Measurements from ENCODE around the gene OR5AL1.
"Not testable (repeated sequence)": the region's sequence is repeated elsewhere in the genome, so short reads cannot be mapped to it uniquely, and the experiment has no call there.

OR5AL1 gene
- total RNA-seq: 0 reads per million in 3 donors

GRCh38 chr11:56412396-56412795, at the start of gene OR5AL1:
TSS of gene OR5AL1 (plus strand) at chr11:56412696.
- no peaks in the 10 kb centered on the region for H3K9me3 ChIP-seq (ENCODE audit: control insufficient read depth, low read length)
- no peak for DNase-seq
- no peaks in the 10 kb centered on the region for H3K36me3 ChIP-seq (ENCODE audit: control insufficient read depth, insufficient read depth, low read length)
- no peak within 1 kb of the TSS for H3K27ac ChIP-seq (ENCODE audit: insufficient read depth, low read length, poor library complexity, severe bottlenecking)
- H3K4me1 ChIP-seq (ENCODE audit: control insufficient read depth, insufficient read depth, low read length, poor library complexity, severe bottlenecking): no peaks in the 10 kb centered on the region
- H3K4me3 ChIP-seq (ENCODE audit: insufficient read depth, low read depth, low read length, poor library complexity, severe bottlenecking): no peak within 1 kb of the TSS
- H3K27me3 ChIP-seq (replicated peaks; ENCODE audit: control insufficient read depth, insufficient read depth, low read length, poor library complexity, severe bottlenecking): no peaks in the 10 kb centered on the region

- Histone ChIP-seq H3K9me3 (ENCODE audit: control insufficient read depth, low read length) (no peaks in the 10 kb centered on the region), H3K4me1 (ENCODE audit: control insufficient read depth, insufficient read depth, low read length, poor library complexity, severe bottlenecking) (no peaks in the 10 kb centered on the region), H3K36me3 (ENCODE audit: control insufficient read depth, insufficient read depth, low read length) (no peaks in the 10 kb centered on the region), H3K27me3 (replicated peaks; ENCODE audit: control insufficient read depth, insufficient read depth, low read length, poor library complexity, severe bottlenecking) (no peaks in the 10 kb centered on the region), H3K4me3 (ENCODE audit: insufficient read depth, low read depth, low read length, poor library complexity, severe bottlenecking) (no peak within 1 kb of the TSS), H3K27ac (ENCODE audit: insufficient read depth, low read length, poor library complexity, severe bottlenecking) (no peak within 1 kb of the TSS)
- DNase-seq: no peak
These were observed 37.2 kb upstream of the OR5AL1 start, which contains the start of gene OR8U1 for GRCh38 chr11:56375324-56375723. TSS of gene OR8U1 (plus strand) at chr11:56375624. CDS start at chr11:56375624, 0 bp downstream.

- no peaks in the 10 kb centered on the region for H3K27me3 ChIP-seq (replicated peaks; ENCODE audit: control insufficient read depth, insufficient read depth, low read length, poor library complexity, severe bottlenecking)
- H3K4me3 ChIP-seq (ENCODE audit: insufficient read depth, low read depth, low read length, poor library complexity, severe bottlenecking): no peak overlapping the region
- H3K27ac ChIP-seq (ENCODE audit: insufficient read depth, low read length, poor library complexity, severe bottlenecking): no peak overlapping the region
- H3K9me3 ChIP-seq (ENCODE audit: control insufficient read depth, low read length): no peaks in the 10 kb centered on the region
- H3K36me3 ChIP-seq (ENCODE audit: control insufficient read depth, insufficient read depth, low read length): no peaks in the 10 kb centered on the region
- no peaks in the 10 kb centered on the region for H3K4me1 ChIP-seq (ENCODE audit: control insufficient read depth, insufficient read depth, low read length, poor library complexity, severe bottlenecking)
- no peak for DNase-seq
These were observed 32.4 kb upstream of the OR5AL1 start for GRCh38 chr11:56380120-56380519.

- H3K27me3 ChIP-seq (replicated peaks; ENCODE audit: control insufficient read depth, insufficient read depth, low read length, poor library complexity, severe bottlenecking): no peaks in the 10 kb centered on the region
- no peak overlapping the region for H3K27ac ChIP-seq (ENCODE audit: insufficient read depth, low read length, poor library complexity, severe bottlenecking)
- H3K4me3 ChIP-seq (ENCODE audit: insufficient read depth, low read depth, low read length, poor library complexity, severe bottlenecking): no peak overlapping the region
- H3K4me1 ChIP-seq (ENCODE audit: control insufficient read depth, insufficient read depth, low read length, poor library complexity, severe bottlenecking): no peaks in the 10 kb centered on the region
- no peaks in the 10 kb centered on the region for H3K9me3 ChIP-seq (ENCODE audit: control insufficient read depth, low read length)
- H3K36me3 ChIP-seq (ENCODE audit: control insufficient read depth, insufficient read depth, low read length): no peaks in the 10 kb centered on the region
- no peak for DNase-seq
These were observed 18.1 kb upstream of the OR5AL1 start for GRCh38 chr11:56394381-56394780.

GRCh38 chr11:56396047-56396446, 16.4 kb upstream of the OR5AL1 start:
- Histone ChIP-seq H3K4me1 (ENCODE audit: control insufficient read depth, insufficient read depth, low read length, poor library complexity, severe bottlenecking) (no peaks in the 10 kb centered on the region), H3K4me3 (ENCODE audit: insufficient read depth, low read depth, low read length, poor library complexity, severe bottlenecking) (no peak overlapping the region), H3K27ac (ENCODE audit: insufficient read depth, low read length, poor library complexity, severe bottlenecking) (no peak overlapping the region), H3K9me3 (ENCODE audit: control insufficient read depth, low read length) (no peaks in the 10 kb centered on the region), H3K36me3 (ENCODE audit: control insufficient read depth, insufficient read depth, low read length) (no peaks in the 10 kb centered on the region), H3K27me3 (replicated peaks; ENCODE audit: control insufficient read depth, insufficient read depth, low read length, poor library complexity, severe bottlenecking) (no peaks in the 10 kb centered on the region)
- DNase-seq: no peak

- H3K27ac ChIP-seq (ENCODE audit: insufficient read depth, low read length, poor library complexity, severe bottlenecking); H3K4me3 ChIP-seq (ENCODE audit: insufficient read depth, low read depth, low read length, poor library complexity, severe bottlenecking); DNase-seq; H3K4me1 ChIP-seq (ENCODE audit: control insufficient read depth, insufficient read depth, low read length, poor library complexity, severe bottlenecking); H3K27me3 ChIP-seq (replicated peaks; ENCODE audit: control insufficient read depth, insufficient read depth, low read length, poor library complexity, severe bottlenecking); H3K9me3 ChIP-seq (ENCODE audit: control insufficient read depth, low read length); H3K36me3 ChIP-seq (ENCODE audit: control insufficient read depth, insufficient read depth, low read length): not testable (repeated sequence)
These were observed 10.5 kb upstream of the OR5AL1 start for GRCh38 chr11:56401858-56402461.

GRCh38 chr11:56404393-56404792, 8.1 kb upstream of the OR5AL1 start:
- no peaks in the 10 kb centered on the region for H3K27me3 ChIP-seq (replicated peaks; ENCODE audit: control insufficient read depth, insufficient read depth, low read length, poor library complexity, severe bottlenecking)
- DNase-seq: no peak
- H3K9me3 ChIP-seq (ENCODE audit: control insufficient read depth, low read length): no peaks in the 10 kb centered on the region
- no peaks in the 10 kb centered on the region for H3K4me1 ChIP-seq (ENCODE audit: control insufficient read depth, insufficient read depth, low read length, poor library complexity, severe bottlenecking)
- H3K36me3 ChIP-seq (ENCODE audit: control insufficient read depth, insufficient read depth, low read length): no peaks in the 10 kb centered on the region
- H3K4me3 ChIP-seq (ENCODE audit: insufficient read depth, low read depth, low read length, poor library complexity, severe bottlenecking): no peak overlapping the region
- no peak overlapping the region for H3K27ac ChIP-seq (ENCODE audit: insufficient read depth, low read length, poor library complexity, severe bottlenecking)

- no peaks in the 10 kb centered on the region for H3K9me3 ChIP-seq (ENCODE audit: control insufficient read depth, low read length)
- no peak for DNase-seq
- H3K36me3 ChIP-seq (ENCODE audit: control insufficient read depth, insufficient read depth, low read length): no peaks in the 10 kb centered on the region
- no peaks in the 10 kb centered on the region for H3K27me3 ChIP-seq (replicated peaks; ENCODE audit: control insufficient read depth, insufficient read depth, low read length, poor library complexity, severe bottlenecking)
- H3K4me1 ChIP-seq (ENCODE audit: control insufficient read depth, insufficient read depth, low read length, poor library complexity, severe bottlenecking): no peaks in the 10 kb centered on the region
- H3K4me3 ChIP-seq (ENCODE audit: insufficient read depth, low read depth, low read length, poor library complexity, severe bottlenecking): no peak overlapping the region
- no peak overlapping the region for H3K27ac ChIP-seq (ENCODE audit: insufficient read depth, low read length, poor library complexity, severe bottlenecking)
These were observed 1.7 kb upstream of the OR5AL1 start for GRCh38 chr11:56410801-56411200.

GRCh38 chr11:56453521-56453920, 41.0 kb downstream of the OR5AL1 start:
- H3K27me3 ChIP-seq (replicated peaks; ENCODE audit: control insufficient read depth, insufficient read depth, low read length, poor library complexity, severe bottlenecking): no peaks in the 10 kb centered on the region
- DNase-seq: no peak
- H3K4me1 ChIP-seq (ENCODE audit: control insufficient read depth, insufficient read depth, low read length, poor library complexity, severe bottlenecking): no peaks in the 10 kb centered on the region
- no peaks in the 10 kb centered on the region for H3K36me3 ChIP-seq (ENCODE audit: control insufficient read depth, insufficient read depth, low read length)
- H3K4me3 ChIP-seq (ENCODE audit: insufficient read depth, low read depth, low read length, poor library complexity, severe bottlenecking): no peak overlapping the region
- no peak overlapping the region for H3K27ac ChIP-seq (ENCODE audit: insufficient read depth, low read length, poor library complexity, severe bottlenecking)
- no peaks in the 10 kb centered on the region for H3K9me3 ChIP-seq (ENCODE audit: control insufficient read depth, low read length)

GRCh38 chr11:56457076-56457475, 44.6 kb downstream of the OR5AL1 start:
- H3K36me3 ChIP-seq (ENCODE audit: control insufficient read depth, insufficient read depth, low read length): no peaks in the 10 kb centered on the region
- no peaks in the 10 kb centered on the region for H3K4me1 ChIP-seq (ENCODE audit: control insufficient read depth, insufficient read depth, low read length, poor library complexity, severe bottlenecking)
- DNase-seq: no peak
- H3K4me3 ChIP-seq (ENCODE audit: insufficient read depth, low read depth, low read length, poor library complexity, severe bottlenecking): no peak overlapping the region
- H3K27me3 ChIP-seq (replicated peaks; ENCODE audit: control insufficient read depth, insufficient read depth, low read length, poor library complexity, severe bottlenecking): no peaks in the 10 kb centered on the region
- no peaks in the 10 kb centered on the region for H3K9me3 ChIP-seq (ENCODE audit: control insufficient read depth, low read length)
- no peak overlapping the region for H3K27ac ChIP-seq (ENCODE audit: insufficient read depth, low read length, poor library complexity, severe bottlenecking)

Data from effector memory CD4-positive, alpha-beta T cell (primary cell).